SH-SY5Y (cell line): Measurements from ENCODE around the gene TMEM132C.

ENCODE experiments used
- GATA2 ChIP-seq: IDR thresholded peaks from 2 replicates; pipeline ENCODE4 v1.6.1; 2011; ENCODE audit warnings: mild to moderate bottlenecking, low read depth, low read length
- GATA3 ChIP-seq: IDR thresholded peaks from 2 replicates; pipeline ENCODE4 v1.6.1; 2011; ENCODE audit warnings: low read depth, mild to moderate bottlenecking, low read length, moderate library complexity

- no peak for TF ChIP-seq GATA3
- no peak for TF ChIP-seq GATA2
Observed at GRCh38 chr12:128627659-128628058, 360.7 kb downstream of the TMEM132C start.
